WTC11 (cell line): Measurements from ENCODE around the gene CSNK1E.

Source experiments
- ESRRA ChIP-seq: sonication (generic); formaldehyde crosslinking; IDR thresholded peaks from 2 replicates; pipeline ENCODE4 v1.8.1; 2022; ENCODE audit warnings: mild to moderate bottlenecking, missing genetic modification reagents, borderline replicate concordance
- FOXJ3 ChIP-seq: sonication (generic); formaldehyde crosslinking; IDR thresholded peaks from 2 replicates; pipeline ENCODE4 v1.9.0; 2021; ENCODE audit warnings: missing genetic modification reagents, mild to moderate bottlenecking, borderline replicate concordance
- MXD4 ChIP-seq: fragments of 250-450 bp; sonication (Bioruptor Pico); IDR thresholded peaks from 2 replicates; pipeline ENCODE4 v1.8.0; 2021; ENCODE audit warnings: mild to moderate bottlenecking, moderate library complexity, borderline replicate concordance
- TF ChIP-seq, protein P1 (sequence below): fragments of 200-600 bp; IDR thresholded peaks from 2 replicates; pipeline ENCODE4 v1.8.0; 2022; ENCODE audit warnings: antibody characterized with exemption
- TF ChIP-seq, protein P2 (sequence below): sonication (generic); formaldehyde crosslinking; IDR thresholded peaks from 2 replicates; pipeline ENCODE4 v1.8.0; 2022; ENCODE audit warnings: mild to moderate bottlenecking, missing genetic modification reagents

DNA sequence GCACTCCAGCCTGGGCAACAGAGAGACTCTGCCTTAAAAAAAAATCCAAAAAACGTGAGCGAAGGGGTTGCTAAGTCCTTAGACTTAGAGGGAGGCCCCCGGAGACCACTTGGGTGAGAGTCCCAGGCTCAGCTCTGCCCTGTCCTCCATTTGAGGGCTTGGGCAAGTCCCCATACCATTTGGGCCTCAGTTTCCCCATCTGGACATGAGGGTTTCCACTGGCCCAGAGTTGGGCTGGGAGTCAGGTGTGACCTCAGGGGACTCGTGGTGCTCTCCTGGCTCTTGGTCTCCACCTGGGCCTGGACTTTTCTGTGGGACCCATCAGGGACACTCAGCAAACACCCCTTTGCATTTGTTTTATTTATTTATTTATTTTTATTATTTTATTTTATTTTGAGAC lies 35.2 kb upstream of the CSNK1E start:
- TF ChIP-seq ESRRA (CRISPR knock-in tag): no peak
- TF ChIP-seq MXD4 (CRISPR knock-in tag): no peak
- TF ChIP-seq, protein P1, sequence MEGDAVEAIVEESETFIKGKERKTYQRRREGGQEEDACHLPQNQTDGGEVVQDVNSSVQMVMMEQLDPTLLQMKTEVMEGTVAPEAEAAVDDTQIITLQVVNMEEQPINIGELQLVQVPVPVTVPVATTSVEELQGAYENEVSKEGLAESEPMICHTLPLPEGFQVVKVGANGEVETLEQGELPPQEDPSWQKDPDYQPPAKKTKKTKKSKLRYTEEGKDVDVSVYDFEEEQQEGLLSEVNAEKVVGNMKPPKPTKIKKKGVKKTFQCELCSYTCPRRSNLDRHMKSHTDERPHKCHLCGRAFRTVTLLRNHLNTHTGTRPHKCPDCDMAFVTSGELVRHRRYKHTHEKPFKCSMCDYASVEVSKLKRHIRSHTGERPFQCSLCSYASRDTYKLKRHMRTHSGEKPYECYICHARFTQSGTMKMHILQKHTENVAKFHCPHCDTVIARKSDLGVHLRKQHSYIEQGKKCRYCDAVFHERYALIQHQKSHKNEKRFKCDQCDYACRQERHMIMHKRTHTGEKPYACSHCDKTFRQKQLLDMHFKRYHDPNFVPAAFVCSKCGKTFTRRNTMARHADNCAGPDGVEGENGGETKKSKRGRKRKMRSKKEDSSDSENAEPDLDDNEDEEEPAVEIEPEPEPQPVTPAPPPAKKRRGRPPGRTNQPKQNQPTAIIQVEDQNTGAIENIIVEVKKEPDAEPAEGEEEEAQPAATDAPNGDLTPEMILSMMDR: no peak
- TF ChIP-seq, protein P2, sequence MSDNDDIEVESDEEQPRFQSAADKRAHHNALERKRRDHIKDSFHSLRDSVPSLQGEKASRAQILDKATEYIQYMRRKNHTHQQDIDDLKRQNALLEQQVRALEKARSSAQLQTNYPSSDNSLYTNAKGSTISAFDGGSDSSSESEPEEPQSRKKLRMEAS (CRISPR knock-in tag): no peak
- TF ChIP-seq FOXJ3: no peak
